VCaP (cell line): ENCODE data around the gene DBN1.

Experiments used
- H3K27ac ChIP-seq: fragments of 450-650 bp; 2 replicates; pipeline ENCODE4 v1.5.1; 2017
- TF ChIP-seq, protein P1 (sequence below): fragments of 450-650 bp; conservative IDR thresholded peaks from 2 replicates; pipeline ENCODE4 v1.5.1; 2017; ENCODE audit warnings: mild to moderate bottlenecking, moderate library complexity

The DBN1 gene

DNA sequence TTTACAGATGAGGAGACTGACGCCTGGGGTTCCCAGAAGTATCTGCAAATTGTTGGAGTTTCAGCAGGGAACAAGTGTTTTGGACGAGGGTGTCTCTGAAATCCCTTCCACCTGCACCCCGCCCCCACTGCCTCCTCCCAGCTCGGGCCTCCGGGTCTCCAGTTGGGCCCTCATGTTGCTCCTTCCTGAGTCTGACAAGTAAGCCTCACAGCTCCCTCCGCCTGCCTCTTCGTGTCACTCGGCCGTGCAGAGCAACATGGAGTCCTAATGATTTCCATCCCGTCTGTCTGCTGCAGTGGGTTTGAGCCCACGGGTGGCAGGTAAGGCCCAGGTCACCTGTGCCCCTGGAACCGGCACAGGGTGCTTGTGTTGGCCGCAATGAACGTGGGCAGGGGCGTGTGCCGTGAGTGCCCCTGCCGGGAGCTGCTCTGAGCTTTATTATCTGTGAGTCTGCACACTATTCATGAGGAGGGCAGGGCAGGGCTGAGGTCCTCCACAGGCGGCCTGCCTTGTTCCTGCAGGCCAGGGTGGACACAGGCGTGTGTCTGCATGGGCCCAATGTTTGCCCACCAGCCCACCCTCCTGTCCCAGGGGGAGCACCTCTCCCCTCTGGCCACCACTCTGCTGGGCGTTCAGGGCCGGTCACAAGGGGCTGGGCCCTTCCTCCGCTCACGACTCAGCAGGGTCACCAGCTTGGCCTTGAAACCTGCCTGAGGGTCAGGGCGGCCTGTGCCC, 30.1 kb upstream of the DBN1 start:
- TF ChIP-seq, protein P1, sequence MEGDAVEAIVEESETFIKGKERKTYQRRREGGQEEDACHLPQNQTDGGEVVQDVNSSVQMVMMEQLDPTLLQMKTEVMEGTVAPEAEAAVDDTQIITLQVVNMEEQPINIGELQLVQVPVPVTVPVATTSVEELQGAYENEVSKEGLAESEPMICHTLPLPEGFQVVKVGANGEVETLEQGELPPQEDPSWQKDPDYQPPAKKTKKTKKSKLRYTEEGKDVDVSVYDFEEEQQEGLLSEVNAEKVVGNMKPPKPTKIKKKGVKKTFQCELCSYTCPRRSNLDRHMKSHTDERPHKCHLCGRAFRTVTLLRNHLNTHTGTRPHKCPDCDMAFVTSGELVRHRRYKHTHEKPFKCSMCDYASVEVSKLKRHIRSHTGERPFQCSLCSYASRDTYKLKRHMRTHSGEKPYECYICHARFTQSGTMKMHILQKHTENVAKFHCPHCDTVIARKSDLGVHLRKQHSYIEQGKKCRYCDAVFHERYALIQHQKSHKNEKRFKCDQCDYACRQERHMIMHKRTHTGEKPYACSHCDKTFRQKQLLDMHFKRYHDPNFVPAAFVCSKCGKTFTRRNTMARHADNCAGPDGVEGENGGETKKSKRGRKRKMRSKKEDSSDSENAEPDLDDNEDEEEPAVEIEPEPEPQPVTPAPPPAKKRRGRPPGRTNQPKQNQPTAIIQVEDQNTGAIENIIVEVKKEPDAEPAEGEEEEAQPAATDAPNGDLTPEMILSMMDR, result no peak
- no peak overlapping the region for H3K27ac ChIP-seq

DNA sequence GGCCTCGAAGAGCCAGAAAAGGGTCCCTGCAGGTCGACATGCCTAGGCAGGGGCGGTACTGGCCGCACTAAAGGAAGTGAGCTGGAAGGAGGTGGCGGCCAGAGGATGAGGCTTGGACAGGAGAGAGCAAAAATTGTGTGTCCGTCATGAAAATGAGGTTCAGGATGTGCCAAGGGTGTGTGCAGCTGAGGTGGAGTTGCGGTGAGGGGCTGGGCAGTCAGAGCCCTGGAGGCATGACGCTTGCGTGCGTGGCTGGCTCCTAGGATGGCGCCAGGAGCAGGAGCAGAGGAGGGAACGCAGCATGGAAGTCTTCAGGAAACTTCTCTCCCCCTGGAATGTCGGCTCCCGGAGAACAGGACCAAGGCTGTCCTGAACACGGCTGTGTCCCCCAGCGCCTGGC, 29.5 kb upstream of the DBN1 start:
- no peak overlapping the region for H3K27ac ChIP-seq
- TF ChIP-seq, protein P1, result no peak

DNA sequence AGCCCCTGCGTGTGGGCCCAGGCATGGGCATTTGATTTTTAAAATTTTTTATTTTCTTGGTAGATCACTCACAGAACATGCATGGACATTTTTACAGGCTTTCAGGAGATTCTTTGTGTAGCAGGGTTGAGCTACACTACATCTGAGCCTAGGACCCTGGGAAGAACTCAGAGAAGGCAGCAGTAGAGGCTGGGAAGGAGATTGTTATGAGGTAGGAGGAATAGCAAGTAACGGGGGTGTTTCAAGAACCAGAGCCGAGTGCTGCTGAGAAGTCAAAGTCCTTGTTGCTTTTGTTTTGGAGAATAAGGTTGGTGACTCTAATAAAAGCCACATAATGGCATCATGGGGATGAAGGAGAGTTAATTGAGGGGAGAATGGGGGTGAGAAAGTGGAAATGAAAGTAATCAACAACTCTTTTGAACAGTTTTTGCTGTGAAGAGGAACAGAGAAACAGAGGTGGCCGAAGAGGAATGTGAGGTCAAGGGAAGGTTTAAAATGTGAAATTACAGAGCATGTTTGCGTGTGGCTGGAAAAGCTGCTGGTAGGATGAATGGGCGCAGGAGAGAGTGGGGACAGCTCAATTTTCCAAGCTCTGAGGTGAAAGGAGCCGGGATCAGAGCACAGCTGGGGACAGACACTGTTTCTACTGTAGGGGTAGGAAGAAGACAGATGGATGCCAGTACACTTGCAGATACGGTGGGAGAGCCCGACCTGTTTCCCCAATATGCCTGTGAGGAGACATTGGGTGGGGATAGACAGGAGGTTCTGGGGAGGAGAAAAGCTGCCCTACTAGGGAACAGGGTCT, 28.6 kb upstream of the DBN1 start:
- peak overlapping the region; percentile 23; the same call in 1 of the 2 replicates for H3K27ac ChIP-seq
- TF ChIP-seq, protein P1, result no peak

DNA sequence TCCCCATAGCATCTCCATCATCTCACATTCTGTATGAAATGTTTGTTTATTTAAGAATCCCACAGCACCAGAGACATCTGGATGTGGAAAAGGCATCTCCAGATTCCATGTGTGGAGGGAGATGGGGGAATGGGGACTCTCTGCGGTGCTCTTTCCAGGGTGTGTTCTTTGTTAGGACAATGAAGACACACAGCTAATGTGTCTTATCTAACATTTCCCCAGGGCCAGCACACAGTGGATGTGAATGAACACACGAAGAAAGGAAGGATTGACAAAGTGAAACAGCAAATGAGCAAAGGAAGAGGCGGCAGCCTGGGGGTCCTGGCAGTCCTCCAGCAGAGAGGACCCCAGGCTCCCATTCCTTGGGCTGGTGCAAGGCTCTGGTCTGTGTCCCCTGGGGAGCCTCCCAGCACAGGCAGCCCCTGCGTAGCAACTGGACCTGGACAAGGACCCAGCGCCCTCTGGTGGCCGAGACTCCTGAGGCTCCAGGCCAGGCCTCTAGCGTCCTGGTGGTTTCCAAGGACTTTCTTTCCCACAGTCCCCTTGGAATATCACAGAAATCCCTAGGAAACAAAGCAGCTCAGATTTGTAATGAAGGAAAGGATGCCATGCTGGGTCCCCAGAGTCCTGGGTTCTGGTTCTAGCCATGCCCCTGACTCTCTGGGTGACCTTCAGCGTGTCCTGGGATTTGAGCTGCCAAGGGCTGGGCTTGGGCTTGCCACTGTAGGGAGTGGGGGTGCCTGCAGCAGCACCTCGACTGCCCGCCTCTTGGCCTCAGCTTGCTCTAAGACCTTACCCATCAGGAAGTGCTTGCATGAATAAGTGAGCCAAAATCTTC, 27.5 kb upstream of the DBN1 start:
- TF ChIP-seq, protein P1, result peak; percentile 100
- peak overlapping the region; percentile 23; the same call in 1 of the 2 replicates for H3K27ac ChIP-seq

DNA sequence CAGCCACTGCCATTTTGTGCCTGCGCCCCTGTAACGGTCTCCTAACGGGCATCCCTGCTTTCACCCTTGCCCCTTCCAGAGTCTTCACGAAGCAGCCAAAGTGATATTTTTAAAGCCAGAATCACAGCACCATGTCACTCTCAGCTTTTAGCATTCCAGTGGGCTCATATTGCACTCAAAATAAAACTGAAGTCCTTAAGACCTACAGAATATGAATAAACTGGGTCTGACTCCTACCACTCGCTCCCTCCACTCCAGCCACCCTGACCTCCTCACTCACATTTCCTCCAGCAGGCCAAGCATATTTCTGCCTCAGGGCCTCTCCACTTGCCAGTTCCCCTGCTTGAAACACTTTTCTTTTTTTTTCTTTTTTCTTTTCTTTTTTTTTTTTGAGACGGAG, 26.4 kb upstream of the DBN1 start:
- H3K27ac ChIP-seq, result no peak overlapping the region
- TF ChIP-seq, protein P1, result no peak

DNA sequence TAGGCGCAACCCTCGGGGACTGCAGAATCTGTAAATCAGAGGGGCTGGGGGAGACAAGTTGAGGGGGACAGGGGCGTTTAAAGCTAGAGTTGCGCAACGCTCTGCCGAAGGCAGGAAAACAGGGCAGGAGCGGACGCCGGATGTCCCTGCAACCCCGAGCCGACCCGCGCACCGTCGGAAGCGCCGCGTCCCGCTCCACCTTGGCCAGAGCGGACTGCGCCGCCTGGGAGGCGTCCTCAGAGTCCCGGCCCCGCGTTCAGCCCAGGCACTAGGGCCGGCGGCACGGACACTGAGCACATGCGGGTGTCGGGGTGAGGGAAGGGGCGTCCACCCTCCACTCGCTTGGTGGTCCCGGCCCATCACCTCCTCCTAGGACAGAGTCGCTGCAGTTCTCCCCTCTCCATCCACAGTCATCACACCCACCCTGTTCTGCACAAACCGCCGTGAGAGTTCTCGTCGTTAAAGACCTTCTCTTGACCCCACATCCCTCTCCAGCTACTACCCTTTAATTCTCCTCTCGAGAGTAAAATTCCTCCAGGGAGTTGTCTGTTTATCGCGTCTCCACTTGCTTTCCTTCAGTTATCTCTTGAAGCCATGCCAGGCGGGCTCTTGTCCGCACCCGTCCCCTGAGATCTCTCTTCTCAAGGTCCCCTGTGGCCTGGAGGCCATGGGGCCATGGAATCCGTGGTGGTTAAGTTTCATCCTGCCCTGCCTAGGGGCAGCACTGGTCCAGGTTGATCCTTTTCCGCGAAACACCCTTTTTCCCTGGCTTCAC, 24.8 kb upstream of the DBN1 start:
- peak overlapping the region; percentile 21; the same call in 1 of the 2 replicates for H3K27ac ChIP-seq
- TF ChIP-seq, protein P1, result no peak; the same call in 1 of the 2 replicates
